ENCODE measurements around the gene TOP1. TPM values are rescaled to one million over a fixed set of nuclear protein-coding genes. Genes with fewer than 3 reads are reported as not detected.

The TOP1 gene
- total RNA-seq, 1 experiment from 2014 or later, result 81.8 TPM

DNA sequence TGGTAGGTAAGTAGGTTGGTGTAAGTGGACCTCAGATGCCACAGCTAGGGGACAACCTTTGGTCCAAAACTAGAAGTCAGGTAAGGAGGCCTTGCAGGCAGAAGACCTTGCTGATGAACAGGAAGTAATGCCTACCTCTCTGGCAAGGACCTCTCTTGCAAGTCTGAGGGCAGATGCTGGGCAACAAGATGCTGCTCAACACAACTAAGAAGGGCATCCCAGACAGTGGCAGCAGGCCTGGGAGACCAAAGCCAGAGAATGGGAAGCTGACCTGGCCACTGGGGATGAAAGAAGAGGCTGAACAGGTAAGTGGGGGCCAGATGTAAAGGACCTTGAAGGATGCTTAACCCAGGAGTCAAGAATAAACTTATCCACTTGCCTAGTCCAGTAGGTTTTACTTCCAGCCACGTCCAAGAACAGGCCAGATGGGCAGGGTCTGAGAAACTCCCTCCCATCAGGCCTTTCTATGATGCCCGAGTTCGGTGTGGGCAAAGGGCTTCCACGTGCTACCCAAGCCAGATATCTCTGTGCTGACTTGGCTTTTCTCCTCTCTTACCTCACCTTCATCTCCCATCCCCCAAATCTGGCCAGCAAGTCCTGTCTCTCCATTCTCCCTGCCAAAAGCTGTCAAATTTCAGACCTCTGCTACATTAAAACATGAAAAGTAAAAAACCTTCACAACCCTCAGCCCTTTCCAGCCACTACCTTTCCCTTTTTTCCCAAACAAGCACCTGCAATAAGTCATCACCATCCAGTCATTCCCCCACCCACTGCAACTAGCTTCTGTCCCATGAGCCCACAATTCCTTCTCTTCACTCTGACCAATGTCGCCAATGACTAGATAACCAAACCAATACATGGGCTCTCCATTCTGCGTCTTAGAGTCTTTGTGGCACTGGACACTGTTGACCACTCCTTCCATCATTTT lies 97.2 kb downstream of the TOP1 start:
- TF ChIP-seq, protein P1, sequence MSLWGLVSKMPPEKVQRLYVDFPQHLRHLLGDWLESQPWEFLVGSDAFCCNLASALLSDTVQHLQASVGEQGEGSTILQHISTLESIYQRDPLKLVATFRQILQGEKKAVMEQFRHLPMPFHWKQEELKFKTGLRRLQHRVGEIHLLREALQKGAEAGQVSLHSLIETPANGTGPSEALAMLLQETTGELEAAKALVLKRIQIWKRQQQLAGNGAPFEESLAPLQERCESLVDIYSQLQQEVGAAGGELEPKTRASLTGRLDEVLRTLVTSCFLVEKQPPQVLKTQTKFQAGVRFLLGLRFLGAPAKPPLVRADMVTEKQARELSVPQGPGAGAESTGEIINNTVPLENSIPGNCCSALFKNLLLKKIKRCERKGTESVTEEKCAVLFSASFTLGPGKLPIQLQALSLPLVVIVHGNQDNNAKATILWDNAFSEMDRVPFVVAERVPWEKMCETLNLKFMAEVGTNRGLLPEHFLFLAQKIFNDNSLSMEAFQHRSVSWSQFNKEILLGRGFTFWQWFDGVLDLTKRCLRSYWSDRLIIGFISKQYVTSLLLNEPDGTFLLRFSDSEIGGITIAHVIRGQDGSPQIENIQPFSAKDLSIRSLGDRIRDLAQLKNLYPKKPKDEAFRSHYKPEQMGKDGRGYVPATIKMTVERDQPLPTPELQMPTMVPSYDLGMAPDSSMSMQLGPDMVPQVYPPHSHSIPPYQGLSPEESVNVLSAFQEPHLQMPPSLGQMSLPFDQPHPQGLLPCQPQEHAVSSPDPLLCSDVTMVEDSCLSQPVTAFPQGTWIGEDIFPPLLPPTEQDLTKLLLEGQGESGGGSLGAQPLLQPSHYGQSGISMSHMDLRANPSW (CRISPR knock-in tag; conservative IDR thresholded peaks at IDR 0.05; ENCODE audit: low read depth), result no peak
- no peak for TF ChIP-seq CBFB (CRISPR knock-in tag; IDR thresholded peaks at IDR 0.05; ENCODE audit: low read depth)
- TF ChIP-seq, protein P2, sequence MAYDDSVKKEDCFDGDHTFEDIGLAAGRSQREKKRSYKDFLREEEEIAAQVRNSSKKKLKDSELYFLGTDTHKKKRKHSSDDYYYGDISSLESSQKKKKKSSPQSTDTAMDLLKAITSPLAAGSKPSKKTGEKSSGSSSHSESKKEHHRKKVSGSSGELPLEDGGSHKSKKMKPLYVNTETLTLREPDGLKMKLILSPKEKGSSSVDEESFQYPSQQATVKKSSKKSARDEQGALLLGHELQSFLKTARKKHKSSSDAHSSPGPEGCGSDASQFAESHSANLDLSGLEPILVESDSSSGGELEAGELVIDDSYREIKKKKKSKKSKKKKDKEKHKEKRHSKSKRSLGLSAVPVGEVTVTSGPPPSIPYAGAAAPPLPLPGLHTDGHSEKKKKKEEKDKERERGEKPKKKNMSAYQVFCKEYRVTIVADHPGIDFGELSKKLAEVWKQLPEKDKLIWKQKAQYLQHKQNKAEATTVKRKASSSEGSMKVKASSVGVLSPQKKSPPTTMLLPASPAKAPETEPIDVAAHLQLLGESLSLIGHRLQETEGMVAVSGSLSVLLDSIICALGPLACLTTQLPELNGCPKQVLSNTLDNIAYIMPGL (CRISPR knock-in tag; IDR thresholded peaks at IDR 0.05), result no peak
- TF ChIP-seq, protein P3, sequence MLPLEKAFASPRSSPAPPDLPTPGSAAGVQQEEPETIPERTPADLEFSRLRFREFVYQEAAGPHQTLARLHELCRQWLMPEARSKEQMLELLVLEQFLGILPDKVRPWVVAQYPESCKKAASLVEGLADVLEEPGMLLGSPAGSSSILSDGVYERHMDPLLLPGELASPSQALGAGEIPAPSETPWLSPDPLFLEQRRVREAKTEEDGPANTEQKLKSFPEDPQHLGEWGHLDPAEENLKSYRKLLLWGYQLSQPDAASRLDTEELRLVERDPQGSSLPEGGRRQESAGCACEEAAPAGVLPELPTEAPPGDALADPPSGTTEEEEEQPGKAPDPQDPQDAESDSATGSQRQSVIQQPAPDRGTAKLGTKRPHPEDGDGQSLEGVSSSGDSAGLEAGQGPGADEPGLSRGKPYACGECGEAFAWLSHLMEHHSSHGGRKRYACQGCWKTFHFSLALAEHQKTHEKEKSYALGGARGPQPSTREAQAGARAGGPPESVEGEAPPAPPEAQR (CRISPR knock-in tag; IDR thresholded peaks at IDR 0.05), result no peak
- TF ChIP-seq ZNF416 (CRISPR knock-in tag; IDR thresholded peaks at IDR 0.05), result no peak
- TF ChIP-seq, protein P4, sequence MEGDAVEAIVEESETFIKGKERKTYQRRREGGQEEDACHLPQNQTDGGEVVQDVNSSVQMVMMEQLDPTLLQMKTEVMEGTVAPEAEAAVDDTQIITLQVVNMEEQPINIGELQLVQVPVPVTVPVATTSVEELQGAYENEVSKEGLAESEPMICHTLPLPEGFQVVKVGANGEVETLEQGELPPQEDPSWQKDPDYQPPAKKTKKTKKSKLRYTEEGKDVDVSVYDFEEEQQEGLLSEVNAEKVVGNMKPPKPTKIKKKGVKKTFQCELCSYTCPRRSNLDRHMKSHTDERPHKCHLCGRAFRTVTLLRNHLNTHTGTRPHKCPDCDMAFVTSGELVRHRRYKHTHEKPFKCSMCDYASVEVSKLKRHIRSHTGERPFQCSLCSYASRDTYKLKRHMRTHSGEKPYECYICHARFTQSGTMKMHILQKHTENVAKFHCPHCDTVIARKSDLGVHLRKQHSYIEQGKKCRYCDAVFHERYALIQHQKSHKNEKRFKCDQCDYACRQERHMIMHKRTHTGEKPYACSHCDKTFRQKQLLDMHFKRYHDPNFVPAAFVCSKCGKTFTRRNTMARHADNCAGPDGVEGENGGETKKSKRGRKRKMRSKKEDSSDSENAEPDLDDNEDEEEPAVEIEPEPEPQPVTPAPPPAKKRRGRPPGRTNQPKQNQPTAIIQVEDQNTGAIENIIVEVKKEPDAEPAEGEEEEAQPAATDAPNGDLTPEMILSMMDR (IDR thresholded peaks at IDR 0.05), result no peak
- no peak for TF ChIP-seq FOXP1 (CRISPR knock-in tag; IDR thresholded peaks at IDR 0.05; ENCODE audit: borderline replicate concordance)
- TF ChIP-seq ZNF396 (CRISPR knock-in tag; IDR thresholded peaks at IDR 0.05; ENCODE audit: borderline replicate concordance), result no peak
- TF ChIP-seq GTF2I (CRISPR knock-in tag; conservative IDR thresholded peaks at IDR 0.05), result no peak
- TF ChIP-seq, protein P5, sequence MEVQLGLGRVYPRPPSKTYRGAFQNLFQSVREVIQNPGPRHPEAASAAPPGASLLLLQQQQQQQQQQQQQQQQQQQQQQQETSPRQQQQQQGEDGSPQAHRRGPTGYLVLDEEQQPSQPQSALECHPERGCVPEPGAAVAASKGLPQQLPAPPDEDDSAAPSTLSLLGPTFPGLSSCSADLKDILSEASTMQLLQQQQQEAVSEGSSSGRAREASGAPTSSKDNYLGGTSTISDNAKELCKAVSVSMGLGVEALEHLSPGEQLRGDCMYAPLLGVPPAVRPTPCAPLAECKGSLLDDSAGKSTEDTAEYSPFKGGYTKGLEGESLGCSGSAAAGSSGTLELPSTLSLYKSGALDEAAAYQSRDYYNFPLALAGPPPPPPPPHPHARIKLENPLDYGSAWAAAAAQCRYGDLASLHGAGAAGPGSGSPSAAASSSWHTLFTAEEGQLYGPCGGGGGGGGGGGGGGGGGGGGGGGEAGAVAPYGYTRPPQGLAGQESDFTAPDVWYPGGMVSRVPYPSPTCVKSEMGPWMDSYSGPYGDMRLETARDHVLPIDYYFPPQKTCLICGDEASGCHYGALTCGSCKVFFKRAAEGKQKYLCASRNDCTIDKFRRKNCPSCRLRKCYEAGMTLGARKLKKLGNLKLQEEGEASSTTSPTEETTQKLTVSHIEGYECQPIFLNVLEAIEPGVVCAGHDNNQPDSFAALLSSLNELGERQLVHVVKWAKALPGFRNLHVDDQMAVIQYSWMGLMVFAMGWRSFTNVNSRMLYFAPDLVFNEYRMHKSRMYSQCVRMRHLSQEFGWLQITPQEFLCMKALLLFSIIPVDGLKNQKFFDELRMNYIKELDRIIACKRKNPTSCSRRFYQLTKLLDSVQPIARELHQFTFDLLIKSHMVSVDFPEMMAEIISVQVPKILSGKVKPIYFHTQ (CRISPR knock-in tag; IDR thresholded peaks at IDR 0.05), result no peak
- TF ChIP-seq, protein P6, sequence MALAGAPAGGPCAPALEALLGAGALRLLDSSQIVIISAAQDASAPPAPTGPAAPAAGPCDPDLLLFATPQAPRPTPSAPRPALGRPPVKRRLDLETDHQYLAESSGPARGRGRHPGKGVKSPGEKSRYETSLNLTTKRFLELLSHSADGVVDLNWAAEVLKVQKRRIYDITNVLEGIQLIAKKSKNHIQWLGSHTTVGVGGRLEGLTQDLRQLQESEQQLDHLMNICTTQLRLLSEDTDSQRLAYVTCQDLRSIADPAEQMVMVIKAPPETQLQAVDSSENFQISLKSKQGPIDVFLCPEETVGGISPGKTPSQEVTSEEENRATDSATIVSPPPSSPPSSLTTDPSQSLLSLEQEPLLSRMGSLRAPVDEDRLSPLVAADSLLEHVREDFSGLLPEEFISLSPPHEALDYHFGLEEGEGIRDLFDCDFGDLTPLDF (CRISPR knock-in tag; IDR thresholded peaks at IDR 0.05), result no peak
- H3K4me1 Mint-ChIP-seq, result no peaks in the 10 kb centered on the region
- peaks cover 54% of the 10 kb centered on the region for H3K36me3 Mint-ChIP-seq
- H3K4me3 Mint-ChIP-seq, result no peak overlapping the region
- peaks cover 3% of the 10 kb centered on the region; the same call in 1 of the 2 replicates for H3K9me3 Mint-ChIP-seq
- ATAC-seq (no peak), DNase-seq (ENCODE audit: low spot score) (no peak)
- CTCF ChIA-PET, result interaction anchor here (1.0 to 3.6 kb wide), 4 partner anchors 9 to 135 kb away, joined by 3 to 16 read pairs (median 4); no protein-coding TSS in a partner anchor
- no peaks in the 10 kb centered on the region for H3K27me3 Mint-ChIP-seq (ENCODE audit: low read depth)
- H3K27ac Mint-ChIP-seq, result 0 out of 2 replicates have a peak overlapping the region, but pooled peaks have one; percentile 2
- POLR2A ChIA-PET, result no interaction called here

Data from WTC11 (cell line).